Endometrial microvascular endothelial cells (primary cell): ENCODE data around the gene GSE1. TPM values are rescaled to one million over a fixed set of nuclear protein-coding genes. Genes with fewer than 3 reads are reported as not detected.

Source experiments
- in situ Hi-C: cut with HindIII; loops from 2 replicates; pipeline ENCODE4 v1.10.0; 2017; ENCODE audit warnings: low sequenced_read_pairs, low pct_unique_long_range_greater_than_20kb; ENCODE audit errors: inconsistent ontology term
- total RNA-seq: library from RNA; depleted of rRNA; stranded (reverse); fragments of >200 nt; gene quantifications from one replicate; pipeline ENCODE4 v1.2.3, GENCODE V29; 2015; ENCODE audit errors: inconsistent ontology term

Gene GSE1
- total RNA-seq, 1 donor from 2014 or later, result 5.8 TPM

GRCh38 chr16:85698459-85698891 is 85.4 kb downstream of the GSE1 start:
- in situ Hi-C loops, result no loop called here

GRCh38 chr16:85698935-85699558 is 85.9 kb downstream of the GSE1 start:
- in situ Hi-C loops, result no loop called here

- in situ Hi-C loops, result no loop called here
Measured at GRCh38 chr16:85699628-85700027, 86.5 kb downstream of the GSE1 start.

DNA sequence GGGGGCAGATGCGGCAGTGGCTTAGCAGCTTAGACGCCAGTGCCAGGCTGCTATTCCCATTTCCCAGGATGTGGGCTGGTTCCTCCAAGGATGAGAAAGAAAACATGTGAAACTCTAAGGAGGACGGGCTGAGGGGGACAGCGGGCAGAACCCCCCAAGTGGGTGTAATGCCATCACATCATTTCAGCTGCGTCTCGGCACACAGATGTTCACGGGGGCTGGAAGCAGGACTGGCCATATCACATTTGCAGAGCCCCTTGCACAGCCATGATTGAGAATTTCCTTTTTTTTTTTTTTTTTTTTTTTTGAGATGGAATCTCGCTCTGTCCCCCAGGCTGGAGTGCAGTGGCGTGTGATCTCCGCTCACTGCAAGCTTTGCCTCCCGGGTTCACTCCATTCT is 90.9 kb downstream of the GSE1 start:
- in situ Hi-C loops, result no loop called here

GRCh38 chr16:85704900-85705846 is 92.1 kb downstream of the GSE1 start:
- in situ Hi-C loops, result no loop called here

DNA sequence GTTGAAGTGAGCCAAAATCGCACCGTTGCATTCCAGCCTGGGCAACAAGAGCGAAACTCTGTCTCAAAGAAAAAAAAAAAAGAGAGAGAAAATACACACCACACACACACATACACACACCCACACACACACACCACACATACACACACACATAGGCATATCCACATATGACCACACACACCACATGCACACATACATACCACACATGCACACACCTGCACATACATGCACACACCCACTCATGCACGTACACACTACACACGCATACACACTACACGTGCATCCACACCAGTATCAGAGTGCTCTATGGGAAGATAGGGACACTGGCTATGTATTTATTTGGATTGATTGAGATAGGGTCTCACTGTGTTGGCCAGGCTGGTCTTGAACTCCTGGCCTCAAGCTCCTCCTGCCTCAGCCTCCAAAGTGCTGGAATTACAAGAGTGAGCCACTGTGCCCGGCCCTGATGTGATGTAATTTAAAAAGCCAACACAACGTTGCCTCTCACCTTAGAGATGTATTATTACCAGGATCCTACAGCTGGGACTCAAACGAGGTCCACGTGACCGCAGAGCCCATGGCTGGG is 93.4 kb downstream of the GSE1 start:
- in situ Hi-C loops, result no loop called here

DNA sequence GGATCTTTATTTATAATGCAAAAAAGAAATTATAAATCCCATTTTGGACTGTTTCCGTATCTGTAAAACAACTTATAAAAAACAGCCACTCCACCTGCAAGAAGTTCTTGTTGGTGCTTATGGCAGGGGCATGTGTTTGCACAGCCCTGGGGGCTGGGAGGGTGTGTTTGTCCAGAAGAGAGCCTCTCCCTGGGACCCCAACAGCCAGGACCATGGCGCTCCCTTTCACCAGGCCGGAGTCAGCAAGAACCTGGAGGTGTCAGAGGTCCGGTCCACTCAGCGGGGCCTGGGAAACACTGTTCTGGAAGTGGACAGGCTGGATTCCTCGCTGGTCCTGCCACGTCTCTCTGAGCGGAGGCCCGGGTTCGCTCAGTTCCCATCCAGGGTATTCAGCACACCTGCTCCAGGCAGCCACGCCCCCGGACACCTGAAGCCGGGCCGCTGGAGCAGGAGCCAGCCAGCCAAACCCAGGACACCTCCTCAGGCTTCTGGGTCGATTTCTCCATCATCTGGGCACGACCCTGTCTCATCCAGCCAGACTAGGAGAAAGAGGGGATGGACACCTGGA is 94.5 kb downstream of the GSE1 start:
- in situ Hi-C loops, result no loop called here

GRCh38 chr16:85708338-85708737 is 95.2 kb downstream of the GSE1 start:
- in situ Hi-C loops, result no loop called here

- in situ Hi-C loops, result no loop called here
Measured at GRCh38 chr16:85709766-85710585, 96.9 kb downstream of the GSE1 start.

- in situ Hi-C loops, result no loop called here
Measured at GRCh38 chr16:85710732-85711131, 97.6 kb downstream of the GSE1 start.

- in situ Hi-C loops, result no loop called here
Measured at GRCh38 chr16:85711982-85712587, 99.0 kb downstream of the GSE1 start.

DNA sequence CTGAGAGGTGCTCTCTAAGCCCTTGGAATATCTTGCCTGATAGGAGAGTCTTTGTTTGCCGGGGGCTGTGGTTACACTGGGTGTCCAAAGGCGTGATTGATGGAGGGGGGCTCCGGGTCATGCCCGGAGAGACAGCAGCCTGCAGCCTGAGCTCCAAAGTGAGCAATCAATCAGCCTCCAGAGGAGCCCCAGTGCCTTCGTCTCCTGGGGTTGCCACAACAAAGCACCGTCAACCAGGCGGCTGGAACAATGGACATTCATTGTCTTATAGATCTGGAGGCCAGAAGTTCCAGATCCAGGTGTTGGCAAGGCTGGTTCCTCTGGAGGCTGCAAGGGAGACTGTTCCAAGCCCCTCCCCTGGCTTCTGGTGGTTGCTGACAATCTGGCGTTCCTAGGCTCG is 99.7 kb downstream of the GSE1 start:
- in situ Hi-C loops, result no loop called here

GRCh38 chr16:85715169-85716021 is 102.3 kb downstream of the GSE1 start:
- in situ Hi-C loops, result no loop called here

GRCh38 chr16:85716022-85716679 is 103.0 kb downstream of the GSE1 start:
- in situ Hi-C loops, result no loop called here

DNA sequence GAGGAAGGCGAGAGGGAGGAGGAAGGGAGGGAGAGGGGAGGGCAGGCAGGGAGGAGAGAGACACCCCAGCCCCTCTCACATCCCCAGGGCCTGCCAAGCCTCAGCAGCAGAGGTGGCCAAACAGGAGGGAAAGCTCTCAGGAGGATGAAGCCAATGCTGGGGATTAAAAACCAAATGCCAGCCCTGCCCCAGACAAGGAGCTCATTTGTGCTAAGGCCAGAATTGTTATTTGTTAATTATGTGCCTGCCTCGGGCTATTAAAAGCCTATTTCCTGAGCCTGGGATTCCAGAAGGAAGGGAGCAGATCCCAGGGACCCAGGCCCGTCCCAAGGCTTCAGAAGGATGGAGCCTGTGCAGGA is 103.5 kb downstream of the GSE1 start:
- in situ Hi-C loops, result no loop called here

DNA sequence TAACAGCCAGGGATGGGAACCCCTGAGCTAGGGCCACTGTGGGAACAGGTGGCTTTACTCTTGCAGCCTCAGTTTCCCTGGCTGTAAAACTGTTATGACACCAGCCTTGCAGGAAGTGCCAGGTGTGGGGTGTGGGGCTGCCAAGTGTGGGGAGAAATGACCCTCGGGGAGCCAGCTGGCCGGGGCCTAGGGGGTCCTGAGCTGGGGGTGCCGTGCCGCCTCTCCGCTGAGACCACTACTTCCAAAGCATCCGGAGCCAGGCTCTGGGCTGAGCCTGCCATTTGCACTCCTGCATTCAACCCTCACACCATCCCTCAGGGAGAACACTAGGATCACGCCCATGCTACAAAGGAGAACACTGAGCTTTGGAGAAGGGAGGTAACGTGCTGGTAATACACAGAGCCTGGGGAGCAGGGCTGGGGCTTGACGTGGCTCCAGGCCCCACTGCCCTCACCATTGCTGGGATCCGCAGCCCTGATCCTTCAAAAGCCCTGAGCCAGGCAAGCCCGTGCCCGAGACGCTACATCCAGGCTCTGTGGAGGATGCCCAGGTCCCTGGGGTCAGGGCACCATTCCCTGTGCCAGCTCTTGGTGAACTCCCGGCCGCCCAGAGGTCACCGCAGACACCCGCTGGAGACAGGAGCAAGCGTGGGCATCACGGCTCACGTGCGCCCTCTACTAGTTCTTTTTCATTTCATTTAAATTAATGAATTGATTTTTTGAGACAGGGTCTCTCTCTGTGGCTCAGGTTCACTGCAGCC is 104.5 kb downstream of the GSE1 start:
- in situ Hi-C loops, result no loop called here

- in situ Hi-C loops, result no loop called here
Measured at GRCh38 chr16:85718153-85718477, 105.0 kb downstream of the GSE1 start.
